HG03460 (cell line): Measurements from ENCODE around the gene FBH1.
A peak's percentile ranks its signal among the peaks of the same experiment; 100 is the strongest.
"Not testable (repeated sequence)": the region's sequence is repeated elsewhere in the genome, so short reads cannot be mapped to it uniquely, and the experiment has no call there.

Experiments
- ATAC-seq: cut with Tn5 transposase; IDR thresholded peaks from one replicate; pipeline ENCODE4 v1.9.1; 2021; ENCODE audit not compliant: unreplicated experiment

FBH1 gene

GRCh38 chr10:5889624-5890451 lies at the start of gene FBH1, which contains the start of gene ANKRD16:
Gene FBH1, plus strand, starts transcription at chr10:5890243. Its CDS starts 103 bp downstream, at chr10:5890346.
Gene ANKRD16, minus strand, starts transcription at chr10:5889893. Its CDS starts 539 bp downstream, at chr10:5889354.
- ATAC-seq, result peak; percentile 83

- ATAC-seq, result peak; percentile 83
Observed at GRCh38 chr10:5840314-5841307, 49.4 kb upstream of the FBH1 start.

- ATAC-seq, result no peak
Observed at GRCh38 chr10:5841965-5842364, 48.1 kb upstream of the FBH1 start.

GRCh38 chr10:5843686-5844344 lies 46.2 kb upstream of the FBH1 start:
- ATAC-seq, result no peak

GRCh38 chr10:5844345-5845055 lies 45.5 kb upstream of the FBH1 start:
- ATAC-seq, result no peak

- not testable (repeated sequence) for ATAC-seq
Observed at GRCh38 chr10:5846667-5847066, 43.4 kb upstream of the FBH1 start.

GRCh38 chr10:5854131-5854475 lies 35.9 kb upstream of the FBH1 start:
- no peak for ATAC-seq

- ATAC-seq, result no peak
Observed at GRCh38 chr10:5855979-5856700, 33.9 kb upstream of the FBH1 start.

GRCh38 chr10:5856701-5857004 lies 33.4 kb upstream of the FBH1 start:
- no peak for ATAC-seq

GRCh38 chr10:5858811-5859210 lies 31.2 kb upstream of the FBH1 start:
- no peak for ATAC-seq

- no peak for ATAC-seq
Observed at GRCh38 chr10:5860066-5860465, 30.0 kb upstream of the FBH1 start.

GRCh38 chr10:5862360-5862961 lies 27.6 kb upstream of the FBH1 start:
- peak; percentile 94 for ATAC-seq

- ATAC-seq, result not testable (repeated sequence)
Observed at GRCh38 chr10:5862981-5863685, 26.9 kb upstream of the FBH1 start.

- not testable (repeated sequence) for ATAC-seq
Observed at GRCh38 chr10:5866451-5867081, 23.5 kb upstream of the FBH1 start.

GRCh38 chr10:5867091-5867615 lies 22.9 kb upstream of the FBH1 start:
- ATAC-seq, result not testable (repeated sequence)

GRCh38 chr10:5868383-5868782 lies 21.7 kb upstream of the FBH1 start:
- ATAC-seq, result not testable (repeated sequence)

- no peak for ATAC-seq
Observed at GRCh38 chr10:5869156-5869555, 20.9 kb upstream of the FBH1 start.

- no peak for ATAC-seq
Observed at GRCh38 chr10:5871596-5871995, 18.4 kb upstream of the FBH1 start.
